Smooth muscle cell (in vitro differentiated cells): ENCODE results near the gene OR52K2. TPM values are rescaled to one million over a fixed set of nuclear protein-coding genes. Genes with fewer than 3 reads are reported as not detected.

Experiments used
- DNase-seq: peaks from one replicate; lab custom pipeline; 2025; ENCODE audit not compliant: unreplicated experiment; lab: John Stamatoyannopoulos, UW
- H2AFZ ChIP-seq: fragments of 200-600 bp; sonication (generic); 2 replicates; pipeline ENCODE4 v1.6.0; 2016; ENCODE audit warnings: antibody characterized with exemption, low read depth, mild to moderate bottlenecking
- H3F3A ChIP-seq: fragments of 200-600 bp; sonication (generic); 2 replicates; pipeline ENCODE4 v1.6.0; 2017; ENCODE audit warnings: antibody characterized with exemption, low read depth
- H3K27ac ChIP-seq: fragments of 200-600 bp; sonication (generic); 2 replicates; pipeline ENCODE4 v1.5.1; 2016; ENCODE audit warnings: low read depth, mild to moderate bottlenecking
- H3K27me3 ChIP-seq: fragments of 200-600 bp; sonication (generic); 2 replicates; pipeline ENCODE4 v1.6.1; 2016; ENCODE audit warnings: low read depth, mild to moderate bottlenecking
- H3K36me3 ChIP-seq: fragments of 200-600 bp; sonication (generic); 2 replicates; pipeline ENCODE4 v1.5.1; 2016; ENCODE audit warnings: low read depth
- H3K4me1 ChIP-seq: fragments of 200-600 bp; sonication (generic); 2 replicates; pipeline ENCODE4 v1.5.1; 2016; ENCODE audit warnings: low read depth
- H3K4me2 ChIP-seq: fragments of 200-600 bp; sonication (generic); 2 replicates; pipeline ENCODE4 v1.6.0; 2016; ENCODE audit warnings: mild to moderate bottlenecking
- H3K4me3 ChIP-seq: fragments of 200-600 bp; sonication (generic); 2 replicates; pipeline ENCODE4 v1.5.1; 2016; ENCODE audit warnings: mild to moderate bottlenecking
- H3K79me2 ChIP-seq: fragments of 200-600 bp; sonication (generic); 2 replicates; pipeline ENCODE4 v1.6.0; 2016; ENCODE audit warnings: low read depth, mild to moderate bottlenecking
- H3K9ac ChIP-seq: fragments of 200-600 bp; sonication (generic); 2 replicates; pipeline ENCODE4 v1.6.0; 2016; ENCODE audit warnings: low read depth
- H3K9me3 ChIP-seq: fragments of 200-600 bp; sonication (generic); replicated peaks from 2 replicates; pipeline ENCODE4 v1.5.1; 2016; ENCODE audit warnings: low read depth
- H4K20me1 ChIP-seq: fragments of 200-600 bp; sonication (generic); 2 replicates; pipeline ENCODE4 v1.6.0; 2016; ENCODE audit warnings: low read depth
- WGBS: methylation state at CpG from one replicate; pipeline ENCODE4 v1.1.7; 2016; ENCODE audit warnings: low lambda C conversion rate; 5-methylcytosine and 5-hydroxymethylcytosine counted together
- polyA plus RNA-seq: library from polyadenylated mRNA; unstranded; fragments of >200 nt; fragmentation: Nextera tagmentation; extraction: Ambion mirVana; gene quantifications from 2 replicates; pipeline ENCODE4 v1.2.1, GENCODE V29; 2016
- total RNA-seq: library from RNA; depleted of rRNA; stranded (reverse); fragments of >200 nt; gene quantifications from 2 replicates; pipeline ENCODE4 v1.2.3, GENCODE V29; 2014
- TF ChIP-seq, protein P1 (sequence below): fragments of 200-600 bp; sonication (generic); IDR thresholded peaks from 2 replicates; pipeline ENCODE4 v1.5.1; 2017; ENCODE audit warnings: borderline replicate concordance, mild to moderate bottlenecking, antibody characterized with exemption; ENCODE audit not compliant: insufficient read depth, poor library complexity, severe bottlenecking

Gene OR52K2
- total and polyA plus RNA-seq, 2 experiments from 2014 or later: not detected

DNA sequence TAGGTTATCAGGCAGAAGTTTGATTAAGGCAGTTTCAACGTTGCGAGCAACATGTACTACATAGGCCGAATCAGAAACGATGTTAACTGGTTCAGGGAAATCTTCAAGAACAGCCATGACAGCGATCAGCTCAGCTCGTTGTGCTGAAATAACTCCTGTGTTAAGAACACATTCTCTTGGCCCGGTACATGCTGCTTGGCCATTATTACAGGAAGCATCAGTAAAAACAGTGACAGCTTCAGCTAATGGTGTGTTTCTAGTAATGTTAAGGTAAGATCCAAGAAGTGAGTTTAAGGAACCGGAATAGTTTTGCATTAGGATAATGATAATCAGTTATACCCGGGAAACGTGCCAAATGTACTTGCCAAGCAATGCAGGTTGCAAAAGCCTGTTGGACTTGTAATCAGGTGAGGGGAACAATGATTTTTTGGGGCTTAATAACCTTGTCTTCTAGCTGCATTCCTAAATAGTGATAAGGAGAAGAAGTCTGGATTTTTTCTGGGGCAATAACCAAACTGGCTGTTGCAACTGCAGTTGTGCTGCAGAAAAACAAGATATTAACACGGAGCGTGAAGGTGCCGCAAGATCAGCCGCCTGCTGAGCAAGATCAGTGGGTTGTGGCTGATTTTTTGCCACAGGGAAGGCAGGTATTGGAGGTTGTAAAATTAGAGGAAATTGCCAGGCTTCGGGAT, 47.6 kb downstream of the OR52K2 start:
- Histone ChIP-seq H3K36me3 (no peaks in the 10 kb centered on the region), H3K4me2 (no peak overlapping the region), H2AFZ (no peak overlapping the region), H3K27ac (no peak overlapping the region), H3F3A (no peaks in the 10 kb centered on the region), H3K9me3 (no peaks in the 10 kb centered on the region), H3K4me1 (no peaks in the 10 kb centered on the region), H3K9ac (no peak overlapping the region), H3K4me3 (no peak overlapping the region), H3K27me3 (peaks cover 16% of the 10 kb centered on the region), H3K79me2 (no peaks in the 10 kb centered on the region), H4K20me1 (no peaks in the 10 kb centered on the region)
- no peak for DNase-seq
- WGBS: 77% methylated on average over 15 of the region's 15 CpGs
- TF ChIP-seq, protein P1, sequence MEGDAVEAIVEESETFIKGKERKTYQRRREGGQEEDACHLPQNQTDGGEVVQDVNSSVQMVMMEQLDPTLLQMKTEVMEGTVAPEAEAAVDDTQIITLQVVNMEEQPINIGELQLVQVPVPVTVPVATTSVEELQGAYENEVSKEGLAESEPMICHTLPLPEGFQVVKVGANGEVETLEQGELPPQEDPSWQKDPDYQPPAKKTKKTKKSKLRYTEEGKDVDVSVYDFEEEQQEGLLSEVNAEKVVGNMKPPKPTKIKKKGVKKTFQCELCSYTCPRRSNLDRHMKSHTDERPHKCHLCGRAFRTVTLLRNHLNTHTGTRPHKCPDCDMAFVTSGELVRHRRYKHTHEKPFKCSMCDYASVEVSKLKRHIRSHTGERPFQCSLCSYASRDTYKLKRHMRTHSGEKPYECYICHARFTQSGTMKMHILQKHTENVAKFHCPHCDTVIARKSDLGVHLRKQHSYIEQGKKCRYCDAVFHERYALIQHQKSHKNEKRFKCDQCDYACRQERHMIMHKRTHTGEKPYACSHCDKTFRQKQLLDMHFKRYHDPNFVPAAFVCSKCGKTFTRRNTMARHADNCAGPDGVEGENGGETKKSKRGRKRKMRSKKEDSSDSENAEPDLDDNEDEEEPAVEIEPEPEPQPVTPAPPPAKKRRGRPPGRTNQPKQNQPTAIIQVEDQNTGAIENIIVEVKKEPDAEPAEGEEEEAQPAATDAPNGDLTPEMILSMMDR: no peak

Other genes with a start within 250 kb of the OR52K2 start
- not detected in 2 replicates for gene OR52B4, start 80.9 kb upstream of the OR52K2 start, total RNA-seq
- not detected in 2 replicates for gene OR52B4, start 80.9 kb upstream of the OR52K2 start, polyA plus RNA-seq
- gene TRIM21, start 55.6 kb upstream of the OR52K2 start, total RNA-seq: 14.0 and 18.7 TPM in 2 replicates
- 14.0 and 27.6 TPM in 2 replicates for gene TRIM21, start 55.6 kb upstream of the OR52K2 start, polyA plus RNA-seq
- 1.6 TPM in 1 of 2 replicates, not detected in the other for gene OR52K1, start 33.4 kb downstream of the OR52K2 start, total RNA-seq
- gene OR52K1, start 33.4 kb downstream of the OR52K2 start, polyA plus RNA-seq: not detected in 2 replicates
- gene OR52M1, start 95.9 kb downstream of the OR52K2 start, total RNA-seq: not detected in 2 replicates
- gene OR52M1, start 95.9 kb downstream of the OR52K2 start, polyA plus RNA-seq: not detected in 2 replicates
- not detected in 2 replicates for gene OR52I2, start 132.4 kb downstream of the OR52K2 start, total RNA-seq
- 0.02 TPM in 1 of 2 replicates, not detected in the other for gene OR52I2, start 132.4 kb downstream of the OR52K2 start, polyA plus RNA-seq
- not detected in 2 replicates for gene OR52I1, start 144.7 kb downstream of the OR52K2 start, total RNA-seq
- gene OR52I1, start 144.7 kb downstream of the OR52K2 start, polyA plus RNA-seq: not detected in 2 replicates
- gene TRIM68, start 158.9 kb downstream of the OR52K2 start, total RNA-seq: 10.7 and 18.9 TPM in 2 replicates
- gene TRIM68, start 158.9 kb downstream of the OR52K2 start, polyA plus RNA-seq: 7.8 and 10.7 TPM in 2 replicates
- gene OR51D1, start 188.2 kb downstream of the OR52K2 start, total RNA-seq: not detected in 2 replicates
- not detected in 2 replicates for gene OR51D1, start 188.2 kb downstream of the OR52K2 start, polyA plus RNA-seq
- gene OR51E1, start 194.7 kb downstream of the OR52K2 start, total RNA-seq: not detected in 2 replicates
- not detected in 2 replicates for gene OR51E1, start 194.7 kb downstream of the OR52K2 start, polyA plus RNA-seq
- gene OR51E2, start 248.6 kb downstream of the OR52K2 start, total RNA-seq: not detected in 2 replicates
- gene OR51E2, start 248.6 kb downstream of the OR52K2 start, polyA plus RNA-seq: not detected in 2 replicates